SJCRH30 (cell line): ENCODE data around the gene USP20. TPM values are rescaled to one million over a fixed set of nuclear protein-coding genes. Genes with fewer than 3 reads are reported as not detected.
"Not testable (repeated sequence)": the region's sequence is repeated elsewhere in the genome, so short reads cannot be mapped to it uniquely, and the experiment has no call there.

Experiments
- DNase-seq, 2 experiments: peaks; one replicate each; pipeline ENCODE4 v3.0.0-alpha.2; 2015 to 2020
- H3K27ac ChIP-seq: fragments of 250-450 bp; sonication (Bioruptor Pico); 2 replicates; pipeline ENCODE4 v1.5.1; 2020; ENCODE audit warnings: mild to moderate bottlenecking, moderate library complexity
- H3K27me3 ChIP-seq: fragments of 250-450 bp; sonication (Bioruptor Pico); 2 replicates; pipeline ENCODE4 v1.5.1; 2020; ENCODE audit warnings: mild to moderate bottlenecking, moderate library complexity
- H3K36me3 ChIP-seq: fragments of 250-450 bp; sonication (Bioruptor Pico); 2 replicates; pipeline ENCODE4 v1.5.1; 2020; ENCODE audit warnings: mild to moderate bottlenecking, moderate library complexity
- H3K4me1 ChIP-seq: fragments of 250-450 bp; sonication (Bioruptor Pico); 2 replicates; pipeline ENCODE4 v1.5.1; 2020; ENCODE audit warnings: mild to moderate bottlenecking, moderate library complexity
- H3K4me3 ChIP-seq: fragments of 250-450 bp; sonication (Bioruptor Pico); 2 replicates; pipeline ENCODE4 v1.5.1; 2020; ENCODE audit warnings: mild to moderate bottlenecking, moderate library complexity
- H3K9me3 ChIP-seq: fragments of 250-450 bp; sonication (Bioruptor Pico); replicated peaks from 2 replicates; pipeline ENCODE4 v1.5.1; 2020; ENCODE audit warnings: mild to moderate bottlenecking, moderate library complexity
- total RNA-seq: library from RNA; depleted of rRNA; stranded (reverse); fragments of >200 nt; shearing (Covaris generic); gene quantifications from 2 replicates; pipeline ENCODE4 v1.2.3, GENCODE V29; 2014

The USP20 gene
- total RNA-seq, 1 experiment from 2014 or later: 17.0 TPM

DNA sequence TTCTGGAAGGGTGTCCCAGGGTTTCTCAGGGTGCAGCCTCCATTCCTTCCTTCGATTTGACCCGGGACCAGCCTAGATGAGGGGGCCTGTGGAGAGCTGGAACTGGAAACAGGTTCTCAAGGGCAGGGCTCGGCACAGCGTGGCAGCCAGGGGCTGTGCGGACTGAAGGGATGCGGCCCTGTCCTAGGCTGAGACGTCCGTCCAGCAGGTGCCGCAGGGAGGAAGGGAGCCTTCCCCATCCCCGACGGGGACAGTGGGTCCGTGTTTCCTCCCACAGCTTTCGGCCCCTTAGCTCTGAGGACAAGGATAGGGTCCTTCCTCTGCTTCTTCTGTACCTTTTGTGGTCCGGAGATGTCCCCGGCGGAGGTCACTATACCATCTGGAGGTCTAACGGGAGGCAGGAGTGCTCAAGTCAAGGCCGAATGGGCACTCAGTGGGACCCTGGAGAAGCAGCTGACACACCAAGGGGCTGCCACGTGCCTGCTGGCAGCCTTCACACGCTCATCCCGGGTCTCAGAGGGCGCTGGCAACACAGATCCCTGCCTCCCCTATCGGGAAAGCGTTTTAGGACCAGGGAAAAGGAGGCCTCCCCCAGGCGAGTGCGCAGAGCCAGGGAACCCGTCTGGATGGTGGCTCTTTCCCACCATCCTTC, 49.9 kb downstream of the USP20 start:
- no peaks in the 10 kb centered on the region for H3K9me3 ChIP-seq
- H3K4me1 ChIP-seq: peaks cover 9% of the 10 kb centered on the region
- no peaks in the 10 kb centered on the region for H3K27me3 ChIP-seq
- DNase-seq: no peak
- H3K36me3 ChIP-seq: no peaks in the 10 kb centered on the region; the same call in 1 of the 2 replicates
- H3K27ac ChIP-seq: peak overlapping the region; percentile 24
- H3K4me3 ChIP-seq: peak overlapping the region; percentile 48

- Histone ChIP-seq H3K27me3 (no peaks in the 10 kb centered on the region), H3K4me3 (peak overlapping the region; percentile 48), H3K4me1 (peaks cover 9% of the 10 kb centered on the region), H3K36me3 (no peaks in the 10 kb centered on the region; the same call in 1 of the 2 replicates), H3K9me3 (no peaks in the 10 kb centered on the region), H3K27ac (peak overlapping the region; percentile 24)
- DNase-seq: peak; percentile 90 to 92
Measured at GRCh38 chr9:129885670-129886106, 50.4 kb downstream of the USP20 start.

GRCh38 chr9:129886226-129887174, 51.2 kb downstream of the USP20 start:
- H3K4me3 ChIP-seq: peak overlapping the region; percentile 48
- DNase-seq: no peak
- H3K9me3 ChIP-seq: no peaks in the 10 kb centered on the region
- H3K4me1 ChIP-seq: peaks cover 3% of the 10 kb centered on the region
- no peak overlapping the region for H3K27ac ChIP-seq
- no peaks in the 10 kb centered on the region for H3K27me3 ChIP-seq
- no peaks in the 10 kb centered on the region; the same call in 1 of the 2 replicates for H3K36me3 ChIP-seq

- DNase-seq: no peak
- no peak overlapping the region for H3K27ac ChIP-seq
- H3K4me3 ChIP-seq: no peak overlapping the region
- peaks cover 7% of the 10 kb centered on the region for H3K4me1 ChIP-seq
- H3K27me3 ChIP-seq: no peaks in the 10 kb centered on the region
- no peaks in the 10 kb centered on the region for H3K9me3 ChIP-seq
- no peaks in the 10 kb centered on the region; the same call in 1 of the 2 replicates for H3K36me3 ChIP-seq
Measured at GRCh38 chr9:129887334-129888292, 52.4 kb downstream of the USP20 start.

DNA sequence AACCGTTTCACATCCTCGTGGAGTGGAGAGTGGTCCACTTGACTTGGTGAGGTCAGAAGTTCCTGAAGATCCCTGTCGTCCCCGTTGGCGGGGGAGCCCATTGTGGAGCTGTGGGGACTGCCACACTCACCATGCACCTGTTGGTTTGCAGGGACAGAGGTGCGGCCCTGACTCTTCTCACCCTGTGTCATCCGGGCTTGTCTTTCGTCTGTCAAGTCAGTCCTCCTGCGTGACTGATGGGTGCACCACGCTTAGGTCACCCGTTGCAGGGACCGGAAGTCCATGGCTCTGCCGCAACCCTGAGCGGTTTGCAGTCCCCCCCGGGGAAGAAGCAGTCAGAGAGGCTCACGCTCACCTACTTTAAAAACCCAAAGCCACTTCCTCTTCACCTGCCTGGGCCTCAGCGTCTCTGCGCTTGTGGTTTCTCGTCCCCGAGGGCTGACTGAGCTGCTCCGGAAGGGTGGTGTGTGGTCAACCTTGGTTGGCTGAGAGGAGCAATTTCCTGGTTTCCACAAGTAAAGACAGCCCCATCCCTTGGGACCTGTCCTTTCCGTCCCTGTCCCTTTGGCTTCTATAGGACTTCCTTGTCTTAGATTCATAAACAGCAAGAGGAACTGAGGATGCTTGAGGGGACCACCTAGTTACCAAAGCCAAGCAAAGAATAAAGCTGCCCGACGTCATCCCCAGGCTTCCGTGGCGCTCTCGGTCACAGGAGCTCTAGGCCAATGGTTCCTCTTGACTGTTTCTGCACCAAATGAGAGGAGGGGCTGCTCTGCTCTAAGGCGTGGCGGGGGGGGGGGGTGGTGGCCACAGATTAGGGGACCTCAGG, 53.2 kb downstream of the USP20 start:
- H3K9me3 ChIP-seq: no peaks in the 10 kb centered on the region
- H3K27ac ChIP-seq: no peak overlapping the region
- H3K36me3 ChIP-seq: no peaks in the 10 kb centered on the region; the same call in 1 of the 2 replicates

GRCh38 chr9:129889122-129889940, 54.1 kb downstream of the USP20 start:
- no peak for DNase-seq
- Histone ChIP-seq H3K4me1 (peaks cover 13% of the 10 kb centered on the region), H3K36me3 (no peaks in the 10 kb centered on the region; the same call in 1 of the 2 replicates), H3K27me3 (no peaks in the 10 kb centered on the region), H3K9me3 (no peaks in the 10 kb centered on the region), H3K27ac (no peak overlapping the region), H3K4me3 (no peak overlapping the region)

More for the DNA sequence above, 53.2 kb downstream of the USP20 start:
- peaks cover 13% of the 10 kb centered on the region for H3K4me1 ChIP-seq
- no peaks in the 10 kb centered on the region for H3K27me3 ChIP-seq
- H3K4me3 ChIP-seq: no peak overlapping the region
- no peak for DNase-seq

DNA sequence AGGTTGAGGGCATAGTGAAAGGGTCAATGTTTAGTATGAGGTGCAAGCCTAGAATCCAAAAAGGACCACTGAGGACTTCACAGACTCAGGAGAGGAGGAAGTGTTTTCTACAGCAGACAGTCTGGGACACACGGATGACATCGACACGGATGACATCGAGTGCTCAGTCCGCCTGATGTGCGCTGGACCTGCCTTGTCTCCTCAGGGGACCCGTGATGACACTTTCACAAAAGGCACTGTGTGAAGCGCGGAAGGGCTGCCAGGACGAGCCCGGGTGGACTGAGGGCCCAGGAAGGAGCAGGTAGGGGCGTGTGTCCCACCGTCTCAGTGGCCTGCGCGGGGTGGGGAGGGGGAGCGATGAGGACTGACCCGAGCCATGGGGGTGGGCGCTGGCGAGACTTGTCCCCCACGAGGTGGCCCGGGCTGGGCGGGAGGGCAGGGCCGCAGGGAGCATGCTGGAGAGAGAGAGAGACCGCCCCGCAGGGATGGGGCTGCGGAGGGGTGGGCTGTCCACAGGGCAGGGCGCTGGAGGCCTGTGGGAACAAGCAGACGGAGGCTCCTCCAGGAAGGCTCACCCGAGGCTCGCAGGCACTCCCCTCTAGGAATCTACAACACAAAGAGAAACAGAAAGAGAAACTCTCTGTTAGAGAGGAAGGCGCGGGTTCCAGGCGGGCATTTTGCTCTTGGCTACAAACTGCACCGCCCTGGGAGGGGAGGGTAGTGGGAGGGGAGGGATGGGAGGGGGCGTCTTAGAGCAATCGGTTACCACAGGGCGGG, 54.9 kb downstream of the USP20 start:
- Histone ChIP-seq H3K4me3 (no peak overlapping the region), H3K36me3 (no peaks in the 10 kb centered on the region; the same call in 1 of the 2 replicates), H3K4me1 (peaks cover 13% of the 10 kb centered on the region), H3K9me3 (no peaks in the 10 kb centered on the region), H3K27ac (no peak overlapping the region), H3K27me3 (no peaks in the 10 kb centered on the region)
- DNase-seq: no peak

- H3K4me3 ChIP-seq, H3K27me3 ChIP-seq, H3K36me3 ChIP-seq, DNase-seq, H3K9me3 ChIP-seq, H3K27ac ChIP-seq: not testable (repeated sequence)
- H3K4me1 ChIP-seq: peaks cover 13% of the 10 kb centered on the region
Measured at GRCh38 chr9:129890718-129891299, 55.6 kb downstream of the USP20 start.

DNA sequence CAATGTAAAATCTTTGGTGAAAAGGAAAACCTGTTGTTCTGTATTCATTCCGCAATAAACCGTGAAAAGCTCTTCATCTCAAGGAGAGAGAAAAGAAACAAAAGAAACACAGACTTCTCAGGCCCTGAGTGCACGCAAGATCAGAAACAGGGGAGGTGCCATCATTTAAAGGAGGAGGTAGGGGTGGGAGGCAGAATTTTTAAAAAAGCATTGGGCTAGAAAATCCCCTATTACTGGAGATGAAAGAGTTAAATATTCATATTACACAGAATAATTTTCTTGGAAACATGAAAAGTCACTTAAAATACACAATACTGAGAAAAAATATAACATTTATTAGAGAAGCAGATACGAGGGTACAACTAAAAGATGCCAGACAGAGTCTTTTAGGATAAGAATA, 56.3 kb downstream of the USP20 start:
- Histone ChIP-seq H3K4me3 (no peak overlapping the region), H3K27ac (peak overlapping the region; percentile 16; the same call in 1 of the 2 replicates), H3K36me3 (no peaks in the 10 kb centered on the region; the same call in 1 of the 2 replicates), H3K27me3 (no peaks in the 10 kb centered on the region), H3K4me1 (peaks cover 10% of the 10 kb centered on the region; the same call in 1 of the 2 replicates), H3K9me3 (no peaks in the 10 kb centered on the region)
- DNase-seq: no peak

DNA sequence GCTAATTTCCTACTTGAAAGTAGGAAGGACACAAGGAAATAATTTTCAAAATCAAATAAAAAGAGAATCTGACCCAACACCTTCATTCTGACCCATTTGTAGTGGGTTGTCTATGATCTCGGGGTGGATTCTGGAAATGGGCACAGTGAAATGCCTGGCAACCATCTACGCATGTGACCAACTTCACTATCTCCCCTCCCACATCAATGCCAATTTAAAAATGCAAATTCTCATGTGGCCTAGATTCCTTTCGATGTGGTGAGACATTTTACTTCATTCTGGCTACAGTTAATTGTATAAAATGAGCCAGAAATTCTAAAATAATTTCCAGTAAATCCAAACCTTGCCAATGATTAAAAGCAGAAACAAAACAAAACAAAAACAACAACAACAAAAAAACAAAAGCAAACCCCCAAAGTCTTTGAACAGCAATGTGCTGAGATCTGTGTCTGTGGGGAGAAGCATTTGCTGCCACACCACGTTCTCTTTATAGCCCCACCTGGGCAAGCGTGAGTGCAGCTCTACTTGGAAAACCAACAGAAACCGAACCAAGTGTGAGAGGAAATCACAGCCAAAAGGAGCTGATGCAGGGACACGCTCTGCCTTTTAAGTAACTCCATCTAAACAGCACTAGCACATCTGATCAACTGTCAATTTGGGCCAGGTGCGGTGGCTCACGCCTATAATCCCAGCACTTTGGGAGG, 59.0 kb downstream of the USP20 start:
- Histone ChIP-seq H3K4me3 (no peak overlapping the region), H3K4me1 (peaks cover 10% of the 10 kb centered on the region; the same call in 1 of the 2 replicates), H3K9me3 (no peaks in the 10 kb centered on the region), H3K27me3 (no peaks in the 10 kb centered on the region), H3K27ac (no peak overlapping the region), H3K36me3 (peaks cover 4% of the 10 kb centered on the region)
- no peak for DNase-seq

DNA sequence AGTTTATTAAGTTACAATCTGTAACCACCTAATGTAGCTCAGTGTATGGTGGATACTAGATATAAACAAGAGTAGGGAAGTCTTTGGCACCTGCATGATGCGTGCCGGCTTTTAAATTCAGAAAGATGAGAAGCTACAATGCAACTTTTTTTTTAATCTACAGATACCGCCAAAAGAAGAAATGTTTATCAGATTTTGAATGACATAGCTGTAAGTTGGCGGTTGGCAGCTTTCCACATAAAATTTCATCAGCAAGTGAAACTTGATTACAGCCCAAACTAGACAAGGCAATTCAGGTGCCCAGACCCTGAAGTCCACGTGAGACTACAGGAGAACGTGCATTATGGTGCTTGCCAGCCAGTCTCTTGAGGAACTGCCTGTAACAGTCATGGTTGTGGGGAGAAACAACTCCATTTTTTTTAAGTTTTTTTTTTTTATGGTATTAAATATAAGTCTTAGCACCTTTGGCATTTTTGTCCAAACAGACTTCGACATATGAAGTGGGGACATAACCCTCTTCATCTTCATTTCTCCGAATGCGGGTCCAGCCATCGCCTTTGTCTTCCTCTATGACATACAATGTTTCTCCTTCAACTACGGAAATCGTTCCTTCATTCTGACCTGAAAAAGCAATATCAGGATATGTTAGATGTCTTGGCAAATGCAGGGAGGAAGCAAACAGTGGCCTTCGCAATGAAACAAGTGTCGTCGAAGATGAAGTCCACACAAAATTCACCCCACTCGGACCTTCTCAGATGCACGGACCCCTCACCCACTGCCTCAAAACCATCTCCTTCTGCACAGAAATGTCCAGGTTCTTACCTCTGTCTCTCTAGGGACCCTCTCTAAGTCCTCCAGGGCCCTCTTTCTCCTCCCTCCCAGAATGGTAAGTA, 60.4 kb downstream of the USP20 start:
- Histone ChIP-seq H3K27ac (no peak overlapping the region), H3K27me3 (no peaks in the 10 kb centered on the region), H3K4me1 (peaks cover 10% of the 10 kb centered on the region; the same call in 1 of the 2 replicates), H3K9me3 (no peaks in the 10 kb centered on the region), H3K4me3 (no peak overlapping the region), H3K36me3 (peaks cover 6% of the 10 kb centered on the region; the same call in 1 of the 2 replicates)
- DNase-seq: no peak
